Liver (tissue), 9 donors: Measurements from ENCODE around the gene THBS2. TPM values are rescaled to one million over a fixed set of nuclear protein-coding genes. Genes with fewer than 3 reads are reported as not detected.

Source experiments
- DNase-seq: peaks from one replicate; pipeline ENCODE4 v3.0.0-alpha.2; 2017; ENCODE audit warnings: low spot score
- H3K27ac ChIP-seq, 2 donors: one replicate each; pipeline ENCODE4 v1.7.0; 2013; ENCODE audit warnings: inconsistent platforms in 2 of 2, low read length in 2 of 2, control low read depth in 1 of 2, low read depth in 1 of 2, mild to moderate bottlenecking in 1 of 2
- H3K27me3 ChIP-seq, 4 donors: one replicate each; pipeline versions ENCODE4 v1.6.1 to v1.7.0; 2013; ENCODE audit warnings: low read length in 3 of 4, inconsistent platforms in 1 of 4, mild to moderate bottlenecking in 1 of 4, moderate library complexity in 1 of 4; ENCODE audit not compliant: control insufficient read depth in 4 of 4, insufficient read depth in 4 of 4
- H3K36me3 ChIP-seq, 4 donors: one replicate each; pipeline versions ENCODE4 v1.6.1 to v1.7.0; 2013; ENCODE audit warnings: low read length in 3 of 4, mild to moderate bottlenecking in 3 of 4, low read depth in 1 of 4, moderate library complexity in 1 of 4; ENCODE audit not compliant: control insufficient read depth in 4 of 4, insufficient read depth in 3 of 4
- H3K4me1 ChIP-seq, 4 donors: one replicate each; pipeline versions ENCODE4 v1.6.1 to v1.7.0; 2013; ENCODE audit warnings: low read length in 3 of 4, mild to moderate bottlenecking in 3 of 4, moderate library complexity in 1 of 4; ENCODE audit not compliant: control insufficient read depth in 4 of 4, insufficient read depth in 4 of 4
- H3K4me3 ChIP-seq, 3 donors: one replicate each; pipeline versions ENCODE4 v1.6.1 to v1.7.0; 2013; ENCODE audit warnings: low read length in 3 of 3, control low read depth in 1 of 3, low read depth in 1 of 3, mild to moderate bottlenecking in 1 of 3
- H3K9ac ChIP-seq, 2 donors: one replicate each; pipeline ENCODE4 v1.7.0; 2013; ENCODE audit warnings: low read length in 2 of 2, mild to moderate bottlenecking in 2 of 2, moderate library complexity in 2 of 2, control low read depth in 1 of 2, low read depth in 1 of 2
- H3K9me3 ChIP-seq, 4 donors: one replicate each; pipeline versions ENCODE4 v1.6.1 to v1.7.0; 2013; ENCODE audit warnings: low read length in 3 of 4; ENCODE audit not compliant: control insufficient read depth in 4 of 4
- EGR1 ChIP-seq, 2 donors: IDR thresholded peaks; 2 replicates each; pipeline ENCODE4 v1.6.1; 2016 to 2018; ENCODE audit warnings: antibody characterized with exemption in 2 of 2, low read depth in 2 of 2
- FOXA1 ChIP-seq: IDR thresholded peaks from 2 replicates; pipeline ENCODE4 v1.6.1; 2016; ENCODE audit warnings: antibody characterized with exemption
- FOXA2 ChIP-seq: IDR thresholded peaks from 2 replicates; pipeline ENCODE4 v1.6.1; 2016; ENCODE audit warnings: antibody characterized with exemption
- GABPA ChIP-seq, 2 donors: IDR thresholded peaks in 1 of 2; conservative IDR thresholded peaks in 1 of 2; 2 replicates each; pipeline ENCODE4 v1.6.1; 2016; ENCODE audit warnings: antibody characterized with exemption in 2 of 2, mild to moderate bottlenecking in 1 of 2, moderate library complexity in 1 of 2
- HNF4A ChIP-seq, 2 donors: conservative IDR thresholded peaks; 2 replicates each; pipeline ENCODE4 v1.6.1; 2016; ENCODE audit warnings: antibody characterized with exemption in 2 of 2, mild to moderate bottlenecking in 2 of 2
- JUND ChIP-seq, 2 donors: IDR thresholded peaks; 2 replicates each; pipeline ENCODE4 v1.6.1; 2016; ENCODE audit warnings: antibody characterized with exemption in 2 of 2
- NR2F2 ChIP-seq: IDR thresholded peaks from 2 replicates; pipeline ENCODE4 v1.6.1; 2016; ENCODE audit warnings: antibody characterized with exemption
- RAD21 ChIP-seq, 2 donors: IDR thresholded peaks; 2 replicates each; pipeline ENCODE4 v1.6.1; 2016; ENCODE audit warnings: antibody characterized with exemption in 2 of 2, mild to moderate bottlenecking in 2 of 2
- SP1 ChIP-seq: IDR thresholded peaks from 2 replicates; pipeline ENCODE4 v1.6.1; 2018; ENCODE audit warnings: antibody characterized with exemption, mild to moderate bottlenecking
- TAF1 ChIP-seq: conservative IDR thresholded peaks from 2 replicates; pipeline ENCODE4 v1.6.1; 2016; ENCODE audit warnings: antibody characterized with exemption, mild to moderate bottlenecking
- YY1 ChIP-seq: IDR thresholded peaks from 2 replicates; pipeline ENCODE4 v1.6.1; 2016; ENCODE audit warnings: antibody characterized with exemption, mild to moderate bottlenecking
- WGBS: extraction: QIAGEN DNeasy Blood & Tissue Kit; methylation state at CpG from one replicate; pipeline ENCODE4 v1.1.7; 2013; 5-methylcytosine and 5-hydroxymethylcytosine counted together
- polyA plus RNA-seq, 2 donors: library from polyadenylated mRNA; stranded (reverse) in 1 of 2; unstranded in 1 of 2; fragments of 200-250 nt in 1 of 2; fragments of >200 nt in 1 of 2; fragmentation: Nextera tagmentation in 1 of 2; extraction: Ambion mirVana in 1 of 2; gene quantifications; one replicate each; pipeline versions ENCODE4 v1.2.1 to v1.2.3, GENCODE V29; 2013 to 2015
- total RNA-seq, 2 donors: library from RNA; depleted of rRNA; stranded (reverse); fragments of >200 nt; gene quantifications; one replicate each; pipeline ENCODE4 v1.2.3, GENCODE V29; 2014
- TF ChIP-seq, protein P1 (sequence below): fragments of 150-350 bp; IDR thresholded peaks from 2 replicates; pipeline ENCODE4 v1.5.1; 2017; ENCODE audit warnings: improper control_type of control experiment, low read depth, low read length; ENCODE audit not compliant: missing input control
- TF ChIP-seq, protein P2 (sequence below): IDR thresholded peaks from 2 replicates; pipeline ENCODE4 v1.6.1; 2016; ENCODE audit warnings: antibody characterized with exemption, mild to moderate bottlenecking
- TF ChIP-seq, protein P3 (sequence below): IDR thresholded peaks from 2 replicates; pipeline ENCODE4 v1.6.1; 2016; ENCODE audit warnings: antibody characterized with exemption
- TF ChIP-seq, protein P4 (sequence below): IDR thresholded peaks from 2 replicates; pipeline ENCODE4 v1.6.1; 2016; ENCODE audit warnings: antibody characterized with exemption
- TF ChIP-seq, protein P5 (sequence below): IDR thresholded peaks from 2 replicates; pipeline ENCODE4 v1.6.1; 2016; ENCODE audit warnings: antibody characterized with exemption
- donor health status: healthy.
- donor health status: healthy.
- donor health status: healthy.
- donor health status: healthy.
- donor health status: healthy.

THBS2 gene
- total and polyA plus RNA-seq, 4 donors: 0.35 to 7.6 (median 6.2) TPM

DNA sequence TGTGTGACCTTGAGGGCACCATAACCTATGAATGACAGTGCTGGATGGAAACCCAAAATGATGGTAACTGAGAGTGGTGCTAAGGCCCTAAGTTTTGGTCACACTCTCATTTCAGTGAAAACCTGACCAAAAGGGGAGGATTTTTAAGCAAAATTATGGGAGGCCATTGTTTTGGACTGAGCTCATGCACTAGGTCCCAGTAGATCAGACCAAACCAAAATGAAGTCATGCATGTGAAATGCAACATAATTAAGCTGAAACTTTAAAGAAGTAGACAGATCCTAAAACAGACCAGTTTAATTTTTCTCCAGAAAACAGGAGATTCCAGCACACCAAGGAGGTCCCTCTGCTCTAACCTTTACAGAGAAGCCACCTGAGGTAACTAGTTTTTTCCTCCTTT lies 24.0 kb upstream of the THBS2 start:
- Histone ChIP-seq H3K4me1 (no peaks in the 10 kb centered on the region), H3K9ac (no peak overlapping the region), H3K4me3 (no peak overlapping the region), H3K9me3 (no peaks in the 10 kb centered on the region), H3K27me3 (no peaks in the 10 kb centered on the region), H3K36me3 (no peaks in the 10 kb centered on the region), H3K27ac (no peak overlapping the region)
- DNase-seq: no peak
- TF ChIP-seq, protein P1, sequence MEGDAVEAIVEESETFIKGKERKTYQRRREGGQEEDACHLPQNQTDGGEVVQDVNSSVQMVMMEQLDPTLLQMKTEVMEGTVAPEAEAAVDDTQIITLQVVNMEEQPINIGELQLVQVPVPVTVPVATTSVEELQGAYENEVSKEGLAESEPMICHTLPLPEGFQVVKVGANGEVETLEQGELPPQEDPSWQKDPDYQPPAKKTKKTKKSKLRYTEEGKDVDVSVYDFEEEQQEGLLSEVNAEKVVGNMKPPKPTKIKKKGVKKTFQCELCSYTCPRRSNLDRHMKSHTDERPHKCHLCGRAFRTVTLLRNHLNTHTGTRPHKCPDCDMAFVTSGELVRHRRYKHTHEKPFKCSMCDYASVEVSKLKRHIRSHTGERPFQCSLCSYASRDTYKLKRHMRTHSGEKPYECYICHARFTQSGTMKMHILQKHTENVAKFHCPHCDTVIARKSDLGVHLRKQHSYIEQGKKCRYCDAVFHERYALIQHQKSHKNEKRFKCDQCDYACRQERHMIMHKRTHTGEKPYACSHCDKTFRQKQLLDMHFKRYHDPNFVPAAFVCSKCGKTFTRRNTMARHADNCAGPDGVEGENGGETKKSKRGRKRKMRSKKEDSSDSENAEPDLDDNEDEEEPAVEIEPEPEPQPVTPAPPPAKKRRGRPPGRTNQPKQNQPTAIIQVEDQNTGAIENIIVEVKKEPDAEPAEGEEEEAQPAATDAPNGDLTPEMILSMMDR: no peak
- TF ChIP-seq, protein P2, sequence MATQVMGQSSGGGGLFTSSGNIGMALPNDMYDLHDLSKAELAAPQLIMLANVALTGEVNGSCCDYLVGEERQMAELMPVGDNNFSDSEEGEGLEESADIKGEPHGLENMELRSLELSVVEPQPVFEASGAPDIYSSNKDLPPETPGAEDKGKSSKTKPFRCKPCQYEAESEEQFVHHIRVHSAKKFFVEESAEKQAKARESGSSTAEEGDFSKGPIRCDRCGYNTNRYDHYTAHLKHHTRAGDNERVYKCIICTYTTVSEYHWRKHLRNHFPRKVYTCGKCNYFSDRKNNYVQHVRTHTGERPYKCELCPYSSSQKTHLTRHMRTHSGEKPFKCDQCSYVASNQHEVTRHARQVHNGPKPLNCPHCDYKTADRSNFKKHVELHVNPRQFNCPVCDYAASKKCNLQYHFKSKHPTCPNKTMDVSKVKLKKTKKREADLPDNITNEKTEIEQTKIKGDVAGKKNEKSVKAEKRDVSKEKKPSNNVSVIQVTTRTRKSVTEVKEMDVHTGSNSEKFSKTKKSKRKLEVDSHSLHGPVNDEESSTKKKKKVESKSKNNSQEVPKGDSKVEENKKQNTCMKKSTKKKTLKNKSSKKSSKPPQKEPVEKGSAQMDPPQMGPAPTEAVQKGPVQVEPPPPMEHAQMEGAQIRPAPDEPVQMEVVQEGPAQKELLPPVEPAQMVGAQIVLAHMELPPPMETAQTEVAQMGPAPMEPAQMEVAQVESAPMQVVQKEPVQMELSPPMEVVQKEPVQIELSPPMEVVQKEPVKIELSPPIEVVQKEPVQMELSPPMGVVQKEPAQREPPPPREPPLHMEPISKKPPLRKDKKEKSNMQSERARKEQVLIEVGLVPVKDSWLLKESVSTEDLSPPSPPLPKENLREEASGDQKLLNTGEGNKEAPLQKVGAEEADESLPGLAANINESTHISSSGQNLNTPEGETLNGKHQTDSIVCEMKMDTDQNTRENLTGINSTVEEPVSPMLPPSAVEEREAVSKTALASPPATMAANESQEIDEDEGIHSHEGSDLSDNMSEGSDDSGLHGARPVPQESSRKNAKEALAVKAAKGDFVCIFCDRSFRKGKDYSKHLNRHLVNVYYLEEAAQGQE: no peak
- TF ChIP-seq, protein P3, sequence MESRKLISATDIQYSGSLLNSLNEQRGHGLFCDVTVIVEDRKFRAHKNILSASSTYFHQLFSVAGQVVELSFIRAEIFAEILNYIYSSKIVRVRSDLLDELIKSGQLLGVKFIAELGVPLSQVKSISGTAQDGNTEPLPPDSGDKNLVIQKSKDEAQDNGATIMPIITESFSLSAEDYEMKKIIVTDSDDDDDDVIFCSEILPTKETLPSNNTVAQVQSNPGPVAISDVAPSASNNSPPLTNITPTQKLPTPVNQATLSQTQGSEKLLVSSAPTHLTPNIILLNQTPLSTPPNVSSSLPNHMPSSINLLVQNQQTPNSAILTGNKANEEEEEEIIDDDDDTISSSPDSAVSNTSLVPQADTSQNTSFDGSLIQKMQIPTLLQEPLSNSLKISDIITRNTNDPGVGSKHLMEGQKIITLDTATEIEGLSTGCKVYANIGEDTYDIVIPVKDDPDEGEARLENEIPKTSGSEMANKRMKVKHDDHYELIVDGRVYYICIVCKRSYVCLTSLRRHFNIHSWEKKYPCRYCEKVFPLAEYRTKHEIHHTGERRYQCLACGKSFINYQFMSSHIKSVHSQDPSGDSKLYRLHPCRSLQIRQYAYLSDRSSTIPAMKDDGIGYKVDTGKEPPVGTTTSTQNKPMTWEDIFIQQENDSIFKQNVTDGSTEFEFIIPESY: no peak
- TF ChIP-seq FOXA2 (no peak), RAD21 (IDR thresholded peaks at IDR 0.05) (no peak), JUND (IDR thresholded peaks at IDR 0.05) (no peak), HNF4A (conservative IDR thresholded peaks at IDR 0.05) (no peak), GABPA (IDR thresholded peaks at IDR 0.05 in 1 of 2, conservative IDR thresholded peaks at IDR 0.05 in 1 of 2) (no peak), NR2F2 (no peak), EGR1 (IDR thresholded peaks at IDR 0.05; ENCODE audit: low read depth in 2 of 2) (no peak), FOXA1 (no peak), TAF1 (no peak), SP1 (no peak)
- TF ChIP-seq, protein P4, sequence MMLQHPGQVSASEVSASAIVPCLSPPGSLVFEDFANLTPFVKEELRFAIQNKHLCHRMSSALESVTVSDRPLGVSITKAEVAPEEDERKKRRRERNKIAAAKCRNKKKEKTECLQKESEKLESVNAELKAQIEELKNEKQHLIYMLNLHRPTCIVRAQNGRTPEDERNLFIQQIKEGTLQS: no peak

DNA sequence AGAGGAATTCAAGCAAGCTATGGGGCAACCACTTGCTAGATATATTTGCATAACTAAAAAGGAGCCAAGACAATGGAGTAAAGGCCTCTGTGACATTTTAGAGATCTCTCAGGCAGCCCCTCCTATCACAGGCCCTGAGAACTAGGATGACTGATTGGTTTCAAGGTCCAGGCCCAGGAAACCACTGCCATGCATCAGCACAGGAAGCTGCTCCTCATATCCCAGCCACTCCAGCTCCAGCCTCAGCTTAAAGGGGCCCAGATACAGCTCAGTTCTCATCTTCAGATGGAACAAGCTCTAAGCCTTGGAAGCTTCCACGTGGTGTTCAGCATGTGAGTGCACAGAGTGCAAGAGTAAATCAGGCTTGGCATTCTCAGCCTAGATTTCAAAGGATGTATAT lies 21.1 kb upstream of the THBS2 start:
- H3K9me3 ChIP-seq: no peaks in the 10 kb centered on the region
- H3K27ac ChIP-seq: no peak overlapping the region
- WGBS: 59% methylated on average over 1 of the region's 1 CpG
- H3K4me1 ChIP-seq: no peaks in the 10 kb centered on the region
- no peak overlapping the region for H3K4me3 ChIP-seq
- H3K27me3 ChIP-seq: no peaks in the 10 kb centered on the region
- no peak overlapping the region for H3K9ac ChIP-seq
- no peak for DNase-seq
- no peaks in the 10 kb centered on the region for H3K36me3 ChIP-seq
- TF ChIP-seq, protein P5, sequence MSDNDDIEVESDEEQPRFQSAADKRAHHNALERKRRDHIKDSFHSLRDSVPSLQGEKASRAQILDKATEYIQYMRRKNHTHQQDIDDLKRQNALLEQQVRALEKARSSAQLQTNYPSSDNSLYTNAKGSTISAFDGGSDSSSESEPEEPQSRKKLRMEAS: no peak
- no peak for TF ChIP-seq FOXA1
- TF ChIP-seq, protein P2: no peak
- TF ChIP-seq, protein P4: no peak
- TF ChIP-seq FOXA2: no peak
- TF ChIP-seq, protein P3: no peak
- TF ChIP-seq TAF1: no peak
- no peak for TF ChIP-seq SP1
- TF ChIP-seq YY1: no peak
- TF ChIP-seq RAD21 (IDR thresholded peaks at IDR 0.05): no peak
